LNCaP clone FGC (cell line): Measurements from ENCODE around the gene OPRL1.

Experiments used
- DNase-seq: peaks from one replicate; pipeline ENCODE4 v3.0.0-alpha.2; 2011; ENCODE audit warnings: low read depth
- H3K4me3 ChIP-seq: 2 replicates; pipeline ENCODE4 v1.5.1; 2011; ENCODE audit warnings: mild to moderate bottlenecking, low read depth, low read length, control low read depth
- TF ChIP-seq, protein P1 (sequence below): IDR thresholded peaks from 2 replicates; pipeline ENCODE4 v1.5.1; 2012; ENCODE audit warnings: mild to moderate bottlenecking; ENCODE audit not compliant: control insufficient read depth, insufficient read depth; ENCODE audit errors: extremely low read depth

OPRL1 gene

DNA sequence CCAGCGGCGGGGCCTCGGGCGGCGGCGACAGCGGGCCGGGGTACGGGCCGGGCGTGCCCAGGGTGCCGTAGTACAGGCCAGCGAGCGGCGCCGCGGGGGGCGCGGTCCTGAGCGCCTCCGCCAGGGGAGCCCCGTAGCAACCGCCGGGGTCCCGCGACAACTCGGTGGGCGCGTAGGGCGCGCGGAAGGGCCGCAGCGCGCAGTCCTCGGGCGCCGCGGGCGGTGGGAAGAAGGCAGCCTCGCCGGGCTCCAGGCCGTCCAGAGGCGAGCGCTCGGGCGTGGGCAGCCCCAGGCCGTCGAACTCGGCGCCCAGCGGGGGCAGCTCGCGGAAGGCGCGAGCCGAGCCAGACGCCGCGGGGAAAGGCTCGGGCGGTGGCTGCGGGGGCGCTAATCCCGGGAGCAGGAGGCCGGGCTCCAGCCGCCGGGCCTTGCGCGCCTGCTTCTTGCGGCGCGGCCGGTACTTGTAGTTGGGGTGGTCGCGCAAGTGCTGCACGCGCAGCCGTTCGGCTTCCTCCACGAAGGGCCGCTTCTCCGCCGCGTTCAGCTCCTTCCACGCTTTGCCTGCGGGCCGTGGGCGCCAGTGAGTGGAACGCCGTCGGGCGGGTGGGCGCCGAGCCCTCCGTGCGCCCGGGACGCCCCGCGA, 31.4 kb upstream of the OPRL1 start:
- DNase-seq = no peak
- TF ChIP-seq, protein P1, sequence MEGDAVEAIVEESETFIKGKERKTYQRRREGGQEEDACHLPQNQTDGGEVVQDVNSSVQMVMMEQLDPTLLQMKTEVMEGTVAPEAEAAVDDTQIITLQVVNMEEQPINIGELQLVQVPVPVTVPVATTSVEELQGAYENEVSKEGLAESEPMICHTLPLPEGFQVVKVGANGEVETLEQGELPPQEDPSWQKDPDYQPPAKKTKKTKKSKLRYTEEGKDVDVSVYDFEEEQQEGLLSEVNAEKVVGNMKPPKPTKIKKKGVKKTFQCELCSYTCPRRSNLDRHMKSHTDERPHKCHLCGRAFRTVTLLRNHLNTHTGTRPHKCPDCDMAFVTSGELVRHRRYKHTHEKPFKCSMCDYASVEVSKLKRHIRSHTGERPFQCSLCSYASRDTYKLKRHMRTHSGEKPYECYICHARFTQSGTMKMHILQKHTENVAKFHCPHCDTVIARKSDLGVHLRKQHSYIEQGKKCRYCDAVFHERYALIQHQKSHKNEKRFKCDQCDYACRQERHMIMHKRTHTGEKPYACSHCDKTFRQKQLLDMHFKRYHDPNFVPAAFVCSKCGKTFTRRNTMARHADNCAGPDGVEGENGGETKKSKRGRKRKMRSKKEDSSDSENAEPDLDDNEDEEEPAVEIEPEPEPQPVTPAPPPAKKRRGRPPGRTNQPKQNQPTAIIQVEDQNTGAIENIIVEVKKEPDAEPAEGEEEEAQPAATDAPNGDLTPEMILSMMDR = no peak
- H3K4me3 ChIP-seq = no peak overlapping the region

DNA sequence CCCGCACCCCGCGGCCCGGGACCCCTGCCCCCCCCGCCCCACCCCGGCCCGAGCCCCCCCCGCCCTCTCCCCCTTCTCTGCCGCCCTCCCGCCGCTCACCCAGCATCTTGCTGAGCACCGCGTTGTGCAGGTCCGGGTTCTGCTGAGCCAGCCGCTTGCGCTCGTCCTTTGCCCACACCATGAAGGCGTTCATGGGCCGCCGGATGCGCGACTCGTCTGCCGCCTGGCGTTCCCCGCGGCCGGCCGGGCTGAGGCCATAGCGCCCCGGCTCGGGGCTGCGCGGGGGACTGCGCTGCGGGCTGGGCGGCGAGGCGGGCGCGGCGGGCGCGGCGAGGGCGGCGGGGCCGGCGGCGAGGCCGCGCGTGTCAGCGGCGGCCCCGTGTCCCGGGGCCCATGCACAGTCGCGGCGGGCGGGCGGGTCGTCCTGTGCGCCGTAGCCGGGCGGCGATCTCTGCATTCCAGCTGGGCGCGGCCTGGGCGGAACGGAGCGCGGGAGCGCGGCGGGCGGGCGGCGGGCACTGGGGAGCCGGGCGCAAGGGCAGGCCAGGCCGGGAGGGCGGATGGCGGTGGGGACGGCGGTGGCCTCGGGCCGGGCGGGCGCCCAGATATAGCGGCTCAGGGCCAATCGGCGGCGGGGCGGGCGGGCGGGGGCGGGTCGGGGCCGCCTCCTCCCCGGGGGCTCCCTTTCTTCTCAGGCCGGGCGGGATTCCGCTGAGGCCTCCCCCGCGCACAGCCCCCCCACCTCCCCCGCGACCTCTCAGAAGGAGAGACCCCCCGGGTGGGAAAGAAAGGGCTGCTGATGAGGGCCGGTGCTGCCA, 30.6 kb upstream of the OPRL1 start, which contains the start of gene SOX18:
Gene SOX18, minus strand, starts transcription at position 580 of the 818 bp plus-strand sequence. Its CDS starts 123 bp downstream, at position 457.
- H3K4me3 ChIP-seq = no peak within 1 kb of the TSS
- TF ChIP-seq, protein P1 = 0 out of 2 replicates have a peak, but pooled peaks have one; percentile 3
- DNase-seq = no peak

DNA sequence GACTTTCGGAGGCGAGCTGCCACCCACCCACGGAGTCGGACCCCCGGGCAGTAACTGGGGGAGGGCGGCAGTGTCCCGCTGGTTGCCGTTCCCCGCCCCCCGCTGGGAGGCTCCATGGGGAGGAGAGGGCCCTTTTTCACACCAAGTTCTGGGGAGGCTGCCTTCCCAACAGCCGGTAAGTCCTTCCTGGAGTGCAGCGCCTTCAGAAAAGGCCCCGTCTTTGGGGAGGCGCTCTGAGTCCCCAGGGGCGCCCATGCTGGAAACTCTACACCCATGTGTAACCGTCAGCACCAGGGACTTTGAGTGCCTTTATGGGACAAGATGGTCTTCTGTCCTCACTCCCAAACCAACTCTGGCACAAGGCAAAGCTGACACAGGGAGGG, 30.0 kb upstream of the OPRL1 start:
- H3K4me3 ChIP-seq = no peak overlapping the region
- DNase-seq = no peak
- TF ChIP-seq, protein P1 = no peak

DNA sequence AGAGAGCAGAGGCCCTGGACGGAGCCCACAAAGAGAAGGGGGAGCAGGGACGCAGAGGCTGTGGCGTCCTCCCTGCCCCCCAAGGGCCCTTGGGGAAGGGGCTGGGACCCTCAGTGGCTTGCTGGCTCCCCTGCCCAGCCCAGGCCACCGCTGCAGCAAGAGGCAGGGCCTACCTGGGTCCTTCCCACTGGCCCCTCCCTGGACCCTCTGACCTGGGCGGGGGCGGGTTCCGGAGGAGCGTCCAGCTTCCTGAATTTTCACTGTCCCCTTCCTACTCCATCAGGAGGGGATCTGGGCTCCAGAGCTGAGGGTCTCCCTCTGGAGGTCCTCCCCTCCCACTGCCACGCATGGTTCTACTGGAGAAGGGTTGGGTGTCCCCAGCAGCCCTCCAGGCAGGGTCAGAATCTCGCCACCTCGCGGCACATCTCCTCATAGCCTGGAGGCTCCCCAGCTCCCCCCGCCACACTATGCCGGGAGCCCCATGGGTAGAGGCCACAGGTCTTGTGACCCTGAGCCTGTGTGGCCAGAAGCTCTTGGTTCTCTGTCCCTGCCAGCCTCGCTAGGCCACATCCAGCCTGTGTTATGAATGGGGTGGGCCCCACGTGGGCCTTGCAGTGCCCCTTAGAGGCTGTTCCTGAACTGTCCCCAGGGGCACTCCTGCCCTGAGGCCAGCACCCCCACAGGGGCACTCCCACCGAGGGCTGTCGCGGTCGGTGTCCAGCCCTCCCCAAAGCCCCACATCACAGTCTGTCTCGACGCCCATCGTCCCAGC, 29.4 kb upstream of the OPRL1 start:
- DNase-seq = no peak
- TF ChIP-seq, protein P1 = no peak
- no peak overlapping the region for H3K4me3 ChIP-seq

DNA sequence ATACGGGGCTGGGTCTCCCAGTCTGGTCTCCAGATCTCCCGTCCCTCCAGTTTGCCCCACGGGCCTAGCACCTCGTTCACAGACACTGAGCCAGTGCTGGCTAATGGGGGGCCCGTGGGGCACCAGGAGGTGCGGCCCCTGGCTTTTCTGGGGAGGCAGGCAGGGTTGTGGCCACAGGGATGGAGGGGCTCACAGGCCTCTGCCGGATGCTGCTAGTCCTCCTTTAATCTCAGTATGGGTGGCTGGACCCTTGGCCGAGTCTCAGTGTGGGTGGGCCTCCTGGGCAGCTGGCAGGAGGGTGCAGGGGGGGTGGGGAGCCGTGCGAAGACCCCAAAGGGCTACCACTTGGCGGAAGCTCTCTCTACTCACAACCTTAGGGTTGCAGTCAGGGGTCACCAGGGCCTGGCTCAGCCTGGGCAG, 28.8 kb upstream of the OPRL1 start:
- H3K4me3 ChIP-seq = no peak overlapping the region
- DNase-seq = no peak
- TF ChIP-seq, protein P1 = no peak

DNA sequence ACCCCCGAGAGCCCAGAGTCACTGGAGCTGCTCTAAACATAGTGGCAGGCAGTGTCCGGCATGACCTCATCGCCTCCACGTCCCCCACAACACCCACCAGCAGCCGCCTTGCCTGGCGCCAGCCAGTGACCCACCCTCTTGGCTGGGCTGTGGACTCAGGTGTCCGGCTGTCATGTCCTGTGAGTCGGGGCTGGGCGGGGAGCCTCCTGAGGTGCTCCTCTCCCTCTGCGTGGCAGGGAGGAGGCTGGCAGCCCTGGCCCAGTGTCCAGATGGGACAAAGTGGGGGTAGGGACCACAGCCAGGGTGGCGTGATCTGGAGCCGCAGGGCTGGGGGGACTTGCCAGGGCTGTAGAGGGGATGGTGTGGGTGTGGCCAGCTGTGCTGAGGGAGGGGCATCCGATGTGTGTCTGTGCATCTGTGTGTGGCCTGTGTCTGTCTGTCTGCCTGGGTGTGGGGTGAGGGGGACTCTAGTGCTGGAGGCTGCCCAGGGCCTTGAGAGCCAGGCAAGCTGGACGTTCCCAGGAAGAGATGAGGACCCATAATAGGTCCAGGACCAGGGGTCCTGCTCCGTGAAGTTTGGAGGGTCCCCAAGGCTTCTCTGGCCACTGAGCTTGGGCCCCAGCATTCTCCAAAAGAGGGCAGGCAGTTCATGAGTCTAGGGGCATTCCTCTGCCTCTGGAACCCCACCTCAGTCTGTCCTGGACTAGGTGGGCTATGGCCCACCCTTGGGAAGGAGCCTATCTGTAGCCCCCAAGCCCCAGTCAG, 28.1 kb upstream of the OPRL1 start:
- TF ChIP-seq, protein P1 = no peak
- no peak overlapping the region for H3K4me3 ChIP-seq
- DNase-seq = no peak
